ENCODE results near the gene MATN3. TPM values are rescaled to one million over a fixed set of nuclear protein-coding genes. Genes with fewer than 3 reads are reported as not detected.

Gene MATN3
- total RNA-seq, 2 donors from 2014 or later, result 1.2 to 2.9 TPM

- no peak for TF ChIP-seq POLR2AphosphoS5 (IDR thresholded peaks at IDR 0.05)
- TF ChIP-seq CTCF (IDR thresholded peaks at IDR 0.05), result no peak
- no peak for TF ChIP-seq POLR2A (IDR thresholded peaks at IDR 0.05)
- Histone ChIP-seq H3K27me3 (replicated peaks; ENCODE audit: insufficient read depth) (no peaks in the 10 kb centered on the region), H3K4me1 (replicated peaks) (no peaks in the 10 kb centered on the region), H3K36me3 (no peaks in the 10 kb centered on the region), H3K27ac (no peak overlapping the region), H3K4me3 (no peak overlapping the region), H3K9me3 (no peaks in the 10 kb centered on the region)
- DNase-seq (ENCODE audit: low spot score), result no peak
- intact Hi-C loops (cut with DNase I), result no loop called here
- WGBS, result 97% methylated on average over 1 of the region's 1 CpG
These were observed 44.8 kb upstream of the MATN3 start for GRCh38 chr2:20057268-20057667.

GRCh38 chr2:20054931-20055330 lies 42.5 kb upstream of the MATN3 start:
- Histone ChIP-seq H3K9me3 (no peaks in the 10 kb centered on the region), H3K36me3 (no peaks in the 10 kb centered on the region), H3K4me1 (replicated peaks) (no peaks in the 10 kb centered on the region), H3K4me3 (no peak overlapping the region), H3K27ac (no peak overlapping the region), H3K27me3 (replicated peaks; ENCODE audit: insufficient read depth) (no peaks in the 10 kb centered on the region)
- no peak for TF ChIP-seq POLR2A (IDR thresholded peaks at IDR 0.05)
- TF ChIP-seq CTCF (IDR thresholded peaks at IDR 0.05), result no peak
- no peak for TF ChIP-seq POLR2AphosphoS5 (IDR thresholded peaks at IDR 0.05)
- intact Hi-C loops (cut with DNase I), result loop anchor here (5.0 kb wide), 1 partner anchor 43 kb away; the partner anchor contains the start of gene MATN3
- WGBS, result 89% methylated on average over 3 of the region's 3 CpGs
- no peak for DNase-seq (ENCODE audit: low spot score)

- WGBS, result 81% methylated on average over 6 of the region's 6 CpGs
- TF ChIP-seq POLR2AphosphoS5 (IDR thresholded peaks at IDR 0.05) (no peak), POLR2A (IDR thresholded peaks at IDR 0.05) (no peak), CTCF (IDR thresholded peaks at IDR 0.05) (no peak)
- Histone ChIP-seq H3K27ac (no peak overlapping the region), H3K36me3 (no peaks in the 10 kb centered on the region), H3K4me1 (replicated peaks) (no peaks in the 10 kb centered on the region), H3K27me3 (replicated peaks; ENCODE audit: insufficient read depth) (no peaks in the 10 kb centered on the region), H3K4me3 (no peak overlapping the region), H3K9me3 (no peaks in the 10 kb centered on the region)
- DNase-seq (ENCODE audit: low spot score), result no peak
- intact Hi-C loops (cut with DNase I), result loop anchor here (5.0 kb wide), 1 partner anchor 42 kb away; the partner anchor contains the start of gene MATN3
These were observed 41.7 kb upstream of the MATN3 start for GRCh38 chr2:20054119-20054518.

- H3K9me3 ChIP-seq, result no peaks in the 10 kb centered on the region
- intact Hi-C loops (cut with DNase I), result loop anchor here (5.0 kb wide), 1 partner anchor 41 kb away; the partner anchor contains the start of gene MATN3
- peak overlapping the region; percentile 87 to 89 for H3K4me3 ChIP-seq
- no peaks in the 10 kb centered on the region for H3K27me3 ChIP-seq (replicated peaks; ENCODE audit: insufficient read depth)
- H3K27ac ChIP-seq, result peak overlapping the region; percentile 94 to 98
- DNase-seq (ENCODE audit: low spot score), result peak; percentile 33
- 13% methylated on average over 5 of the region's 5 CpGs for WGBS
- H3K36me3 ChIP-seq, result no peaks in the 10 kb centered on the region
- TF ChIP-seq POLR2A (IDR thresholded peaks at IDR 0.05) (no peak), POLR2AphosphoS5 (IDR thresholded peaks at IDR 0.05) (peak; percentile 23), CTCF (IDR thresholded peaks at IDR 0.05) (no peak)
- H3K4me1 ChIP-seq (replicated peaks), result no peaks in the 10 kb centered on the region
These were observed 40.4 kb upstream of the MATN3 start for GRCh38 chr2:20052861-20053281.

- Histone ChIP-seq H3K27me3 (replicated peaks; ENCODE audit: insufficient read depth) (no peaks in the 10 kb centered on the region), H3K27ac (peak overlapping the region; percentile 94 to 98), H3K36me3 (no peaks in the 10 kb centered on the region), H3K4me3 (peak overlapping the region; percentile 87 to 89), H3K4me1 (replicated peaks) (no peaks in the 10 kb centered on the region), H3K9me3 (no peaks in the 10 kb centered on the region)
- WGBS, result under 1% methylated on average over 10 of the region's 10 CpGs
- intact Hi-C loops (cut with DNase I), result loop anchor here (5.0 kb wide), 1 partner anchor 40 kb away; the partner anchor contains the start of gene MATN3
- DNase-seq (ENCODE audit: low spot score), result no peak
- no peak for TF ChIP-seq POLR2A (IDR thresholded peaks at IDR 0.05)
- no peak for TF ChIP-seq CTCF (IDR thresholded peaks at IDR 0.05)
- no peak for TF ChIP-seq POLR2AphosphoS5 (IDR thresholded peaks at IDR 0.05)
These were observed 39.9 kb upstream of the MATN3 start for GRCh38 chr2:20052229-20052851.
